Esophagus squamous epithelium (tissue), 4 donors: ENCODE results near the gene EXOC7.

Source experiments
- CTCF ChIP-seq, 6 experiments: fragments of 450-650 bp in 4 of 6; fragments of 200-600 bp in 2 of 6; sonication (generic) in 2 of 6; IDR thresholded peaks; one replicate each; pipeline ENCODE4 v1.5.1; 2016 to 2019; ENCODE audit warnings: antibody characterized with exemption in 6 of 6, mild to moderate bottlenecking in 4 of 6, moderate library complexity in 4 of 6
- POLR2A ChIP-seq, 4 donors: fragments of 450-650 bp; IDR thresholded peaks; one replicate each; pipeline ENCODE4 v1.6.1; 2017; ENCODE audit warnings: antibody characterized with exemption in 4 of 4, mild to moderate bottlenecking in 4 of 4, moderate library complexity in 3 of 4

- no peak for TF ChIP-seq POLR2A (IDR thresholded peaks at IDR 0.05)
- TF ChIP-seq CTCF (IDR thresholded peaks at IDR 0.05), result no peak
These were observed 64.5 kb downstream of the EXOC7 start for GRCh38 chr17:76039121-76039520.
